Vagina (tissue), 2 donors: ENCODE results near the gene ATP1A4. TPM values are rescaled to one million over a fixed set of nuclear protein-coding genes. Genes with fewer than 3 reads are reported as not detected.

Source experiments
- DNase-seq, 2 donors: peaks; one replicate each; pipeline ENCODE4 v3.0.0-alpha.2; 2017; ENCODE audit errors: extremely low spot score in 2 of 2
- H3K27ac ChIP-seq: fragments of 200-600 bp; sonication (generic); one replicate; pipeline ENCODE4 v1.5.1; 2019
- H3K27me3 ChIP-seq: fragments of 200-600 bp; sonication (generic); one replicate; pipeline ENCODE4 v1.5.1; 2019
- H3K36me3 ChIP-seq, 2 donors: fragments of 200-600 bp; sonication (generic); one replicate each; pipeline ENCODE4 v1.5.1; 2017 to 2019
- H3K4me1 ChIP-seq: fragments of 200-600 bp; sonication (generic); one replicate; pipeline ENCODE4 v1.5.1; 2019
- H3K4me3 ChIP-seq, 2 donors: fragments of 200-600 bp; sonication (generic); 1 replicate in 1 of 2; 2 replicates in 1 of 2; pipeline ENCODE4 v1.5.1; 2016 to 2019
- H3K9me3 ChIP-seq: fragments of 200-600 bp; sonication (generic); one replicate; pipeline ENCODE4 v1.5.1; 2019
- CTCF ChIP-seq, 3 experiments: fragments of 450-650 bp in 2 of 3; fragments of 200-600 bp in 1 of 3; sonication (generic) in 1 of 3; IDR thresholded peaks; one replicate each; pipeline ENCODE4 v1.5.1; 2017 to 2019; ENCODE audit warnings: antibody characterized with exemption in 3 of 3, mild to moderate bottlenecking in 2 of 3, moderate library complexity in 2 of 3
- POLR2A ChIP-seq, 2 donors: fragments of 450-650 bp; IDR thresholded peaks; one replicate each; pipeline ENCODE4 v1.6.1; 2017; ENCODE audit warnings: antibody characterized with exemption in 2 of 2, mild to moderate bottlenecking in 2 of 2, moderate library complexity in 2 of 2
- POLR2AphosphoS5 ChIP-seq, 2 donors: sonication (generic); formaldehyde crosslinking; IDR thresholded peaks; one replicate each; pipeline ENCODE4 v1.9.0; 2017; ENCODE audit warnings: antibody characterized with exemption in 2 of 2, mild to moderate bottlenecking in 2 of 2, low read depth in 1 of 2; ENCODE audit not compliant: insufficient read depth in 1 of 2
- intact Hi-C: fragments of 100-400 bp; cut with DNase I; formaldehyde crosslinking; loops from one replicate; pipeline ENCODE4 v1.15.1; 2023
- total RNA-seq: library from RNA; depleted of rRNA; stranded (reverse); fragments of >200 nt; gene quantifications from one replicate; pipeline ENCODE4 v1.2.3, GENCODE V29; 2016

The ATP1A4 gene
- total RNA-seq, 1 donor from 2014 or later, result not detected

- intact Hi-C loops, result no loop called here
- TF ChIP-seq POLR2A (IDR thresholded peaks at IDR 0.05) (no peak), POLR2AphosphoS5 (IDR thresholded peaks at IDR 0.05; ENCODE audit: insufficient read depth in 1 of 2, low read depth in 1 of 2) (no peak), CTCF (IDR thresholded peaks at IDR 0.05) (no peak)
- Histone ChIP-seq H3K9me3 (no peaks in the 10 kb centered on the region), H3K4me3 (no peak overlapping the region), H3K4me1 (no peaks in the 10 kb centered on the region), H3K36me3 (no peaks in the 10 kb centered on the region), H3K27me3 (no peaks in the 10 kb centered on the region), H3K27ac (no peak overlapping the region)
- DNase-seq, result no peak
Observed at GRCh38 chr1:160171354-160171753, 20.0 kb downstream of the ATP1A4 start.

- no peak for TF ChIP-seq CTCF (IDR thresholded peaks at IDR 0.05)
- no peak for TF ChIP-seq POLR2AphosphoS5 (IDR thresholded peaks at IDR 0.05; ENCODE audit: insufficient read depth in 1 of 2, low read depth in 1 of 2)
- no peak for TF ChIP-seq POLR2A (IDR thresholded peaks at IDR 0.05)
- H3K4me3 ChIP-seq, result no peak overlapping the region
- H3K27me3 ChIP-seq, result no peaks in the 10 kb centered on the region
- no peaks in the 10 kb centered on the region for H3K9me3 ChIP-seq
- H3K36me3 ChIP-seq, result no peaks in the 10 kb centered on the region
- no peak overlapping the region for H3K27ac ChIP-seq
- H3K4me1 ChIP-seq, result no peaks in the 10 kb centered on the region
- no peak for DNase-seq
- intact Hi-C loops, result no loop called here
Observed at GRCh38 chr1:160171980-160172379, 20.6 kb downstream of the ATP1A4 start.

- intact Hi-C loops, result no loop called here
- Histone ChIP-seq H3K4me3 (no peak overlapping the region), H3K27me3 (no peaks in the 10 kb centered on the region), H3K9me3 (no peaks in the 10 kb centered on the region), H3K27ac (no peak overlapping the region), H3K36me3 (no peaks in the 10 kb centered on the region), H3K4me1 (no peaks in the 10 kb centered on the region)
- no peak for DNase-seq
- TF ChIP-seq POLR2AphosphoS5 (IDR thresholded peaks at IDR 0.05; ENCODE audit: insufficient read depth in 1 of 2, low read depth in 1 of 2) (no peak), CTCF (IDR thresholded peaks at IDR 0.05) (no peak), POLR2A (IDR thresholded peaks at IDR 0.05) (no peak)
Observed at GRCh38 chr1:160177231-160177630, 25.8 kb downstream of the ATP1A4 start.

GRCh38 chr1:160177667-160178066 is 26.3 kb downstream of the ATP1A4 start:
- TF ChIP-seq POLR2AphosphoS5 (IDR thresholded peaks at IDR 0.05; ENCODE audit: insufficient read depth in 1 of 2, low read depth in 1 of 2) (no peak), POLR2A (IDR thresholded peaks at IDR 0.05) (no peak), CTCF (IDR thresholded peaks at IDR 0.05) (no peak)
- DNase-seq, result no peak

GRCh38 chr1:160178731-160179130 is 27.3 kb downstream of the ATP1A4 start:
- Histone ChIP-seq H3K27me3 (no peaks in the 10 kb centered on the region), H3K9me3 (no peaks in the 10 kb centered on the region), H3K4me1 (no peaks in the 10 kb centered on the region), H3K27ac (no peak overlapping the region), H3K4me3 (no peak overlapping the region), H3K36me3 (no peaks in the 10 kb centered on the region)
- no peak for DNase-seq
- intact Hi-C loops, result no loop called here
- TF ChIP-seq POLR2A (IDR thresholded peaks at IDR 0.05) (no peak), CTCF (IDR thresholded peaks at IDR 0.05) (no peak), POLR2AphosphoS5 (IDR thresholded peaks at IDR 0.05; ENCODE audit: insufficient read depth in 1 of 2, low read depth in 1 of 2) (no peak)

More at GRCh38 chr1:160177667-160178066, 26.3 kb downstream of the ATP1A4 start:
- intact Hi-C loops, result no loop called here
- no peak overlapping the region for H3K4me3 ChIP-seq
- no peaks in the 10 kb centered on the region for H3K4me1 ChIP-seq
- no peaks in the 10 kb centered on the region for H3K9me3 ChIP-seq
- no peaks in the 10 kb centered on the region for H3K27me3 ChIP-seq
- H3K36me3 ChIP-seq, result no peaks in the 10 kb centered on the region
- H3K27ac ChIP-seq, result no peak overlapping the region
